GM23338 (cell line): ENCODE measurements around the gene C3orf70.

Source experiments
- CTCF ChIP-seq, 2 experiments: fragments of 200-600 bp in 1 of 2; sonication (generic) in 1 of 2; conservative IDR thresholded peaks; 2 replicates each; pipeline versions ENCODE4 v1.5.1 to v1.6.1; 2016 to 2017; ENCODE audit warnings: antibody characterized with exemption in 2 of 2, low read depth in 2 of 2, mild to moderate bottlenecking in 2 of 2, moderate library complexity in 1 of 2
- EZH2 ChIP-seq: fragments of 200-600 bp; sonication (generic); IDR thresholded peaks from one replicate; pipeline ENCODE4 v1.8.0; 2017; ENCODE audit warnings: antibody characterized with exemption, mild to moderate bottlenecking, low read depth; ENCODE audit not compliant: unreplicated experiment
- EZH2phosphoT487 ChIP-seq: fragments of 200-600 bp; sonication (generic); IDR thresholded peaks from one replicate; pipeline ENCODE4 v1.8.1; 2018; ENCODE audit warnings: antibody characterized with exemption; ENCODE audit not compliant: unreplicated experiment
- POLR2AphosphoS5 ChIP-seq: IDR thresholded peaks from 2 replicates; pipeline ENCODE4 v1.6.1; 2016; ENCODE audit warnings: antibody characterized with exemption, low read depth
- REST ChIP-seq: IDR thresholded peaks from one replicate; pipeline ENCODE4 v1.6.1; 2018; ENCODE audit warnings: antibody characterized with exemption; ENCODE audit not compliant: unreplicated experiment
- STAT1 ChIP-seq: IDR thresholded peaks from one replicate; pipeline ENCODE4 v1.6.1; 2016; ENCODE audit warnings: antibody characterized with exemption; ENCODE audit not compliant: unreplicated experiment

GRCh38 chr3:185115371-185115770 is 37.5 kb downstream of the C3orf70 start:
- TF ChIP-seq CTCF (conservative IDR thresholded peaks at IDR 0.05; ENCODE audit: low read depth in 2 of 2) = no peak
- TF ChIP-seq POLR2AphosphoS5 = no peak
- TF ChIP-seq EZH2phosphoT487 = no peak
- TF ChIP-seq REST = no peak
- TF ChIP-seq EZH2 = no peak
- no peak for TF ChIP-seq STAT1
